ENCODE data around the gene POLD1. TPM values are rescaled to one million over a fixed set of nuclear protein-coding genes. Genes with fewer than 3 reads are reported as not detected.
A peak's percentile ranks its signal among the peaks of the same experiment; 100 is the strongest.
"Not testable (repeated sequence)": the region's sequence is repeated elsewhere in the genome, so short reads cannot be mapped to it uniquely, and the experiment has no call there.

The POLD1 gene
- 100 to 1,000 TPM; 106 to 127 TPM for total RNA-seq
- 68.6 TPM for polyA plus RNA-seq (2013, experiment 1 of 2)
- polyA plus RNA-seq (2013, experiment 2 of 2), result 68.1 TPM
- long read RNA-seq, experiment 1, partial matches to known transcripts, result 17 of 26 reads
- long read RNA-seq, experiment 1, other reads (novel, unspliced or antisense), result 7 of 26 reads
- long read RNA-seq, experiment 2, transcript POLD1-201 (27 exons, 3,444 nt), result major isoform, 112 of 200 reads
- long read RNA-seq, experiment 2, partial matches to known transcripts, result 23 of 200 reads
- long read RNA-seq, experiment 2, other reads (novel, unspliced or antisense), result 58 of 200 reads
- long read RNA-seq, experiment 3, transcript POLD1-214 (27 exons, 3,517 nt), result minor isoform, 12 of 563 reads
- long read RNA-seq, experiment 3, transcript POLD1-210 (27 exons, 3,437 nt), result minor isoform, 19 of 563 reads
- long read RNA-seq, experiment 3, transcript POLD1-201 (27 exons, 3,444 nt), result major isoform, 302 of 563 reads
- long read RNA-seq, experiment 3, partial matches to known transcripts, result 63 of 563 reads
- long read RNA-seq, experiment 3, other reads (novel, unspliced or antisense), result 166 of 563 reads
- long read RNA-seq, experiment 4, partial matches to known transcripts, result 1 of 2 reads
- long read RNA-seq, experiment 4, other reads (novel, unspliced or antisense), result 0 of 2 reads

GRCh38 chr19:50383852-50384684 lies at the start of gene POLD1:
Gene POLD1 (plus strand): TSS chr19:50384347. CDS start chr19:50398852, 14,505 bp downstream.
- H3K27ac Mint-ChIP-seq, result peak within 1 kb of the TSS; percentile 98
- DNase-seq, result peak; percentile 99
- H3K4me1 ChIP-seq (ENCODE audit: control insufficient read depth, insufficient read depth, low read length), result no peaks in the 10 kb centered on the region
- H3K27ac ChIP-seq (ENCODE audit: low read depth, low read length), result peak within 1 kb of the TSS; percentile 82
- H3K9ac ChIP-seq (ENCODE audit: extremely low read depth, low read length, poor library complexity, severe bottlenecking), result peak within 1 kb of the TSS; percentile 74
- H3K4me3 ChIP-seq (ENCODE audit: low read length), result peak within 1 kb of the TSS; percentile 97
- H3K27me3 ChIP-seq (ENCODE audit: control insufficient read depth, insufficient read depth, low read length, poor library complexity, severe bottlenecking), result no peaks in the 10 kb centered on the region
- 0 to 2% methylated on average over 15 to 78 of the region's 78 CpGs for WGBS, 2 experiments (ENCODE audit: insufficient coverage in 1 of 2, insufficient read length in 1 of 2)
- H3K9me3 Mint-ChIP-seq, result no peaks in the 10 kb centered on the region
- peaks cover 15% of the 10 kb centered on the region for H3K4me1 Mint-ChIP-seq
- no peaks in the 10 kb centered on the region for H3K27me3 Mint-ChIP-seq (ENCODE audit: insufficient read depth)
- TF ChIP-seq, protein P1, sequence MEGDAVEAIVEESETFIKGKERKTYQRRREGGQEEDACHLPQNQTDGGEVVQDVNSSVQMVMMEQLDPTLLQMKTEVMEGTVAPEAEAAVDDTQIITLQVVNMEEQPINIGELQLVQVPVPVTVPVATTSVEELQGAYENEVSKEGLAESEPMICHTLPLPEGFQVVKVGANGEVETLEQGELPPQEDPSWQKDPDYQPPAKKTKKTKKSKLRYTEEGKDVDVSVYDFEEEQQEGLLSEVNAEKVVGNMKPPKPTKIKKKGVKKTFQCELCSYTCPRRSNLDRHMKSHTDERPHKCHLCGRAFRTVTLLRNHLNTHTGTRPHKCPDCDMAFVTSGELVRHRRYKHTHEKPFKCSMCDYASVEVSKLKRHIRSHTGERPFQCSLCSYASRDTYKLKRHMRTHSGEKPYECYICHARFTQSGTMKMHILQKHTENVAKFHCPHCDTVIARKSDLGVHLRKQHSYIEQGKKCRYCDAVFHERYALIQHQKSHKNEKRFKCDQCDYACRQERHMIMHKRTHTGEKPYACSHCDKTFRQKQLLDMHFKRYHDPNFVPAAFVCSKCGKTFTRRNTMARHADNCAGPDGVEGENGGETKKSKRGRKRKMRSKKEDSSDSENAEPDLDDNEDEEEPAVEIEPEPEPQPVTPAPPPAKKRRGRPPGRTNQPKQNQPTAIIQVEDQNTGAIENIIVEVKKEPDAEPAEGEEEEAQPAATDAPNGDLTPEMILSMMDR (conservative IDR thresholded peaks at IDR 0.05), result no peak
- peaks cover 42% of the 10 kb centered on the region for H3K36me3 Mint-ChIP-seq (ENCODE audit: low read depth)
- peaks cover 32% of the 10 kb centered on the region for H3K36me3 ChIP-seq (ENCODE audit: control insufficient read depth, insufficient read depth, low read length)
- H3K4me3 Mint-ChIP-seq, result peak within 1 kb of the TSS; percentile 90
- H3K9me3 ChIP-seq (ENCODE audit: control insufficient read depth, low read length), result no peaks in the 10 kb centered on the region

- H3K4me1 Mint-ChIP-seq, result peaks cover 21% of the 10 kb centered on the region
- whole genome bisulfite sequencing, 2 experiments (ENCODE audit: insufficient coverage in 1 of 2, insufficient read length in 1 of 2), result 88 to 94% methylated on average over 2 to 12 of the region's 12 CpGs
- Histone ChIP-seq H3K9ac (ENCODE audit: extremely low read depth, low read length, poor library complexity, severe bottlenecking) (no peak overlapping the region), H3K27ac (ENCODE audit: low read depth, low read length) (no peak overlapping the region), H3K36me3 (ENCODE audit: control insufficient read depth, insufficient read depth, low read length) (no peaks in the 10 kb centered on the region), H3K27me3 (ENCODE audit: control insufficient read depth, insufficient read depth, low read length, poor library complexity, severe bottlenecking) (no peaks in the 10 kb centered on the region), H3K4me3 (ENCODE audit: low read length) (no peak overlapping the region), H3K9me3 (ENCODE audit: control insufficient read depth, low read length) (no peaks in the 10 kb centered on the region), H3K4me1 (ENCODE audit: control insufficient read depth, insufficient read depth, low read length) (no peaks in the 10 kb centered on the region)
- TF ChIP-seq, protein P1 (conservative IDR thresholded peaks at IDR 0.05), result no peak
- H3K27ac Mint-ChIP-seq, result no peak overlapping the region
- peaks cover 33% of the 10 kb centered on the region for H3K27me3 Mint-ChIP-seq (ENCODE audit: insufficient read depth)
- peaks cover 3% of the 10 kb centered on the region for H3K9me3 Mint-ChIP-seq
- H3K4me3 Mint-ChIP-seq, result peak overlapping the region; percentile 80
- DNase-seq, result peak; percentile 40
- H3K36me3 Mint-ChIP-seq (ENCODE audit: low read depth), result peaks cover 13% of the 10 kb centered on the region
These were observed 49.3 kb upstream of the POLD1 start for GRCh38 chr19:50334741-50335421.

- H3K4me1 ChIP-seq (ENCODE audit: control insufficient read depth, insufficient read depth, low read length); H3K27ac ChIP-seq (ENCODE audit: low read depth, low read length): not testable (repeated sequence)
These were observed 47.1 kb upstream of the POLD1 start for GRCh38 chr19:50337031-50337430.

More at GRCh38 chr19:50337031-50337430, 47.1 kb upstream of the POLD1 start:
- not testable (repeated sequence) for H3K27ac Mint-ChIP-seq; DNase-seq; H3K9me3 Mint-ChIP-seq; H3K27me3 ChIP-seq (ENCODE audit: control insufficient read depth, insufficient read depth, low read length, poor library complexity, severe bottlenecking); H3K4me3 ChIP-seq (ENCODE audit: low read length); H3K36me3 ChIP-seq (ENCODE audit: control insufficient read depth, insufficient read depth, low read length); H3K9ac ChIP-seq (ENCODE audit: extremely low read depth, low read length, poor library complexity, severe bottlenecking); H3K4me3 Mint-ChIP-seq; H3K9me3 ChIP-seq (ENCODE audit: control insufficient read depth, low read length)
- Mint-ChIP-seq H3K4me1 (peaks cover 13% of the 10 kb centered on the region), H3K36me3 (ENCODE audit: low read depth) (peaks cover 19% of the 10 kb centered on the region), H3K27me3 (ENCODE audit: insufficient read depth) (peaks cover 18% of the 10 kb centered on the region)
- 77 to 88% methylated on average over 3 to 4 of the region's 6 CpGs for WGBS, 2 experiments (ENCODE audit: insufficient coverage in 1 of 2, insufficient read length in 1 of 2)
